Glutamatergic neuron (in vitro differentiated cells): ENCODE data around the gene TAF11L6. TPM values are rescaled to one million over a fixed set of nuclear protein-coding genes. Genes with fewer than 3 reads are reported as not detected.
"Not testable (repeated sequence)": the region's sequence is repeated elsewhere in the genome, so short reads cannot be mapped to it uniquely, and the experiment has no call there.

ENCODE experiments used
- DNase-seq: peaks from one replicate; pipeline ENCODE4 v3.0.0; 2022
- H3K27ac Mint-ChIP-seq: one replicate; pipeline ENCODE4 v1.8.0; 2020; ENCODE audit warnings: mild to moderate bottlenecking, mixed read lengths, inconsistent platforms; ENCODE audit not compliant: unreplicated experiment
- H3K27me3 Mint-ChIP-seq: one replicate; pipeline ENCODE4 v1.8.0; 2020; ENCODE audit warnings: mild to moderate bottlenecking, moderate library complexity, mixed read lengths, inconsistent platforms; ENCODE audit not compliant: unreplicated experiment
- H3K36me3 Mint-ChIP-seq: one replicate; pipeline ENCODE4 v1.8.0; 2020; ENCODE audit warnings: mild to moderate bottlenecking, mixed read lengths, inconsistent platforms; ENCODE audit not compliant: unreplicated experiment
- H3K4me1 Mint-ChIP-seq: one replicate; pipeline ENCODE4 v1.8.0; 2020; ENCODE audit warnings: mild to moderate bottlenecking, low read depth, mixed read lengths, inconsistent platforms; ENCODE audit not compliant: unreplicated experiment
- H3K4me3 Mint-ChIP-seq: one replicate; pipeline ENCODE4 v1.8.0; 2020; ENCODE audit warnings: mild to moderate bottlenecking, mixed read lengths, inconsistent platforms; ENCODE audit not compliant: unreplicated experiment
- H3K9me3 Mint-ChIP-seq: one replicate; pipeline ENCODE4 v1.8.0; 2020; ENCODE audit warnings: mild to moderate bottlenecking, moderate library complexity, mixed read lengths, inconsistent platforms; ENCODE audit not compliant: unreplicated experiment
- CTCF ChIP-seq: fragments of 200-600 bp; sonication (generic); IDR thresholded peaks from one replicate; pipeline ENCODE4 v1.5.0; 2021; ENCODE audit not compliant: partially characterized antibody, unreplicated experiment
- long read RNA-seq: library from polyadenylated mRNA; unstranded; transcript quantifications from one replicate; pipeline ENCODE4 v2.0.0, GENCODE V29; 2020; ENCODE audit not compliant: unreplicated experiment
- total RNA-seq: library from RNA; stranded (reverse); fragmentation: NEBNext Ultra II Directional; extraction: Animal tissue kit (Norgen Biotek cat#: 25700); gene quantifications from one replicate; pipeline ENCODE4 v1.2.1, GENCODE V29; 2021; ENCODE audit not compliant: unreplicated experiment

Gene TAF11L6
- not detected for total RNA-seq
- long read RNA-seq, result 0 reads

GRCh38 chr5:17528369-17528768 is at the start of gene TAF11L6:
Gene TAF11L6, plus strand, starts transcription at chr5:17528669.
- not testable (repeated sequence) for H3K27me3 Mint-ChIP-seq, H3K9me3 Mint-ChIP-seq, H3K36me3 Mint-ChIP-seq, DNase-seq, H3K27ac Mint-ChIP-seq, H3K4me1 Mint-ChIP-seq, H3K4me3 Mint-ChIP-seq

DNA sequence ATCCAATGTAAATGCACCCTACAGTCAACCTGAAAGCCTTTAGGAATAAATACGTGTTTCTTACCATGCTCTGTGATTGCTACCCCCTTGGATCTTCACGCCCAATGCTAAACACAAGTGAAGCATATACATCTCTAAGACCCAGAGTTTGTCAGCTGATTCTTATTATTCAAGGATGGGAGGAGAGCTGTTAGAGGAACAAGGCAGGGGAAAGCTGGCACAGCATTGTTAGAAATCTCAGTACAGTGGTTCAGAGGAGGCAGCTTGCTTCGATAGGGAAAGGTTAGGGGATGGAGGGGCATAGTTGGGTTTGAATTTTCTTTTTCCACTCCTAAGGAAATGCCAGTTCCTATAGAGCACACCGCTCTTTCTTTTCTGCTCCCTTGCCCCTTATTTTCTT is 47.1 kb upstream of the TAF11L6 start:
- no peak for DNase-seq

DNA sequence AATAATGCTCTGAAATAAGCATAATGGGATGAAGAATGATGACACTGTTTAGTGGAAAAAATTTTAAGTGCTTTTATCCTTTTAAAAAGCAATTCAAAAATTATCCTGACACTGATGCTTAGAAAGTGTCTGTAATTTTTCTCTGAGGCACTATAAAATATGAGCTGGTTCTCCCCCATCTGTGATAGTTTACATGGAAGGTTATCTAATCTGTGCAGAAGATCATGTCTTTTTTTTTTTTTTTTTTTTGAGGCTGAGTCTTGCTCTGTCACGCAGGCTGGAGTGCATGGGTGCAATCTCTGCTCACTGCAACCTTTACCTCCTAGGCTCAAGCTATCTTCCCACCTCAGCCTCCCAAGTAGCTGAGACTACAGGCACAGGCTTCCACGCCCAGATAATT is 45.7 kb upstream of the TAF11L6 start:
- Mint-ChIP-seq H3K27ac (no peak overlapping the region), H3K36me3 (peaks cover 4% of the 10 kb centered on the region), H3K9me3 (no peaks in the 10 kb centered on the region), H3K4me1 (peaks cover 14% of the 10 kb centered on the region), H3K27me3 (peaks cover 1% of the 10 kb centered on the region), H3K4me3 (no peak overlapping the region)
- TF ChIP-seq CTCF, result no peak
- DNase-seq, result no peak

More for the DNA sequence above, 47.1 kb upstream of the TAF11L6 start:
- H3K4me3 Mint-ChIP-seq, result no peak overlapping the region
- peak overlapping the region; percentile 62 for H3K27ac Mint-ChIP-seq
- no peak for TF ChIP-seq CTCF
- H3K27me3 Mint-ChIP-seq, result peaks cover 1% of the 10 kb centered on the region
- H3K4me1 Mint-ChIP-seq, result peaks cover 22% of the 10 kb centered on the region
- peaks cover 4% of the 10 kb centered on the region for H3K36me3 Mint-ChIP-seq
- no peaks in the 10 kb centered on the region for H3K9me3 Mint-ChIP-seq

DNA sequence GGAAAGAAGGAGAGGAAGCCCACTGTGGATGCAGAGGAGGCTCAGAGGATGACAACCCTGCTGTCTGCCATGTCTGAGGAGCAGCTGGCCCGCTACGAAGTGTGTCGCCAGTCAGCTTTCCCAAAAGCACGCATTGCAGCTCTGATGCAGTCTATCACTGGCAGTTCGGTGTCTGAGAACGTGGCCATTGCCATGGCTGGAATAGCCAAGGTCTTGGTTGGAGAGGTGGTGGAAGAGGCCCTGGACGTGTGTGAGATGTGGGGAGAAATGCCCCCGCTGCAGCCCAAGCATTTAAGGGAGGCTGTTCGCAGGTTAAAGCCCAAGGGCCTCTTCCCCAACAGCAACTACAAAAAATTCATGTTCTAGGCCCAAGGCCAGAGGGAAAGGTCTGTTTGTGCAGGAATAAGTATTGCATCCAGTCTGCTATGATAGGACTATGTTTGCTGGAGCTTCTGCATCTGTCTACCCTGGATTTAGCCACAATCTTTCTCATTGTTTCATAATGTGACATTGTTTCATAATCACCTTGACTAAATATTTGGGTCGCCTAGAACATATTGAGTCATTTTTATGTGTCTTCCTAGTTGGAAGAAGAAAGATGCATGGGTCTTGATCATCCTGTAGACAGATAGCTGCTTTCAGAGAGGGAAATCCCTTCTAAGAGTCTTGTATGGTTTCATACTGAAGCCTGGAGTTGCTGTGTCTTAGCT is 41.9 kb upstream of the TAF11L6 start:
- not testable (repeated sequence) for H3K27ac Mint-ChIP-seq, H3K36me3 Mint-ChIP-seq, H3K4me3 Mint-ChIP-seq, H3K9me3 Mint-ChIP-seq, H3K4me1 Mint-ChIP-seq, H3K27me3 Mint-ChIP-seq, DNase-seq

- TF ChIP-seq CTCF, result no peak
- H3K27ac Mint-ChIP-seq, result no peak overlapping the region
These were observed 41.3 kb upstream of the TAF11L6 start for GRCh38 chr5:17487174-17487512.

GRCh38 chr5:17491257-17491656 is 37.2 kb upstream of the TAF11L6 start:
- DNase-seq, H3K4me3 Mint-ChIP-seq, H3K27me3 Mint-ChIP-seq, H3K27ac Mint-ChIP-seq, H3K9me3 Mint-ChIP-seq, H3K36me3 Mint-ChIP-seq, H3K4me1 Mint-ChIP-seq: not testable (repeated sequence)

More at GRCh38 chr5:17487174-17487512, 41.3 kb upstream of the TAF11L6 start:
- H3K4me1 Mint-ChIP-seq, result peaks cover 7% of the 10 kb centered on the region
- DNase-seq, result no peak
- no peaks in the 10 kb centered on the region for H3K27me3 Mint-ChIP-seq
- no peak overlapping the region for H3K4me3 Mint-ChIP-seq
- no peaks in the 10 kb centered on the region for H3K36me3 Mint-ChIP-seq
- no peaks in the 10 kb centered on the region for H3K9me3 Mint-ChIP-seq
